Effector CD8-positive, alpha-beta T cell (primary cell): Measurements from ENCODE around the gene TTYH2.

Experiments
- DNase-seq: peaks from one replicate; lab custom pipeline; 2025; lab: John Stamatoyannopoulos, UW

TTYH2 gene

DNA sequence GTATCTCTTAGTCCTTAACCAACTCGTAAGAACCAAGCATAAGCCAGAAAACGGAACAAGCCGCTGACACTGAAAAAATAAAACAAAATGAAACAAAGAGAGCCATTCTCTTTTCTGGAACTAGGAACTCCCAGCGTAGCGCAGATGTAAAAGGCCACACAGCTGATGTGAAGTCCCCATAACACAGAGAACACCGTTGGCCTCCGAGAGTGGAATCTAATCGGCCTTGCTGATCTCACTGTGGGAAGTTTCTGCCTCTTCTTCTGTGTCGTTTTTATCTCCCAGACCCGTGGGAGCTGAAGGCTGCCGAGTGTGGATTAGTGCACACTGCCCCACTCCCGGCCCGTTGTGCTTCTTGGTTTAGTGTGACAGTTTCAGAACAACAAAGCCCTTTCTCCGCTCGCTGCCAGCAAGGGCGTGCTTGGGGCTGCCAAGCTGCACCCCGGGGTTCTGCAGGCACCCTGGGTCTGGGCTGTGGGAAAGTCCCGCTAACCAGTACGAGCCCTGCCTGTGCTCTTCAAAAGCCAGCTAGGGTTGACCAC, 21.7 kb downstream of the TTYH2 start:
- DNase-seq = no peak

GRCh38 chr17:74235911-74236371, 22.6 kb downstream of the TTYH2 start:
- no peak for DNase-seq

- no peak for DNase-seq
These were observed 23.9 kb downstream of the TTYH2 start for GRCh38 chr17:74237321-74237720.

DNA sequence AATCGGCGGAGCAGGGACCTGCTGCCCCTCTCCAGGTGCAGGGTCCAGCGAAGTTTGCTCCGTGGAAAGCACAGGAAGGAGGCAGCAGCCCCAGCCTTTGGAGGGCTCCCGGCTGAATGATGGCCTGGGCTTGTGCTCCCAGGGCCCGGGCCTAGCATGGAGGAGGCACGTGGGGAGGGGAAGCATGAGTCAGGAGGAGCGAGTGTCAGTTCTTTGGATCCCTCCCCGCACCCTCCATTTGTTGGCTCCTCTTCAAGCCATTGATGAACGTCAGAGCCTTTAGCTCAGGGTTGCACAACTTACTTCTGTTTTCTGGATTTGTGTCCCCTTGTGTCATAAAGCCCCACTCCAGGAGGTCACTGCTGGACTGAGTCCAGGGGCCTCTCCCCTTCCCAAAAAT, 25.8 kb downstream of the TTYH2 start:
- DNase-seq = no peak

DNA sequence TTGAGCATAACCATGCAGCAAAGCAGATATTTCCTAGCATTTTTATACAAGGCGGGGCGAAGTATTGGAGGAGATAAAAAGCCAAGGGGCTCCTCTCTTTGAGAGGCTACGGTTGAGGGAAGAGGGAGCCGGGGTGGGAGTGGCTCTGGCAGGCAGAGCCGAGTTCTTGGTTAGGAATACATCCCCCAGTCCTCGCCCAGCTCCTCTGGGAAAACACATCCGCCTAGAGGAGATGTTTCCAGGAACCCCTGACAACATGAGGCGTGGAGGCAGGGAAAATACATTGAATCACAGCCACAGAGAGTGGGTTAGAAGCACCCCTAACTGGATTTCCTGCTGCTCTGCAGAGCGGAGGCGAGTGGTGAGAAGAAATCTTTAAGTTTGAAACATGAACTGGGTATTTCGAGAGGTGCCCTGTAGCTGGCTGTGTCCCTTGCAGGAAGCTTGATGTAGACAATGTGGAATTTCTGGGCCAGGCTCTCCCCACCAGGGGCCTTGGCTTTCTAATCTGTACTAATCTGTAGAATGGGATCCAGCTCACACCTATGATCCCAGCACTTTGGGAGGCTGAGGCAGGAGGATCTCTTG, 27.3 kb downstream of the TTYH2 start:
- no peak for DNase-seq

GRCh38 chr17:74241431-74241830, 28.1 kb downstream of the TTYH2 start:
- DNase-seq = no peak

DNA sequence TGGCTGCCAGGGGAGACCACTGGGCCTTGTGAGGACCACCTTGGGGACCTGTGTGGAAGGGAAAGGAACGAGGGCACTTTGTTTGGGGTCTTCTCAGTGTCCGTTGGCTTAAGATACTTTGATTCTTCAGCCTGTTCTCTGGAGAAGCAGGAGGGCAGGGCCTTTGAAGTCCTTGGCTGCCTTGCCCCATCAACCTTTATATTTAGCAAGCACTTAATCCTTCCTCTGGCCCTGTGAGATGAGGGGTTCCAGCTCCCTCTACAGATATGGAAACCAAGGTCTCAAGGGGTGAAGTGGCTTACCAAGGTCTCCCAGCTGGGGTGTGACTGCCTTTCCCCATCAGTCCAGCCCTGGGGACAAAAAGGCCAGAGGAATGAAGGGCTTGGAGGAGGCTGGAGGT, 28.5 kb downstream of the TTYH2 start:
- DNase-seq = no peak

GRCh38 chr17:74243013-74243755, 29.8 kb downstream of the TTYH2 start:
- no peak for DNase-seq

DNA sequence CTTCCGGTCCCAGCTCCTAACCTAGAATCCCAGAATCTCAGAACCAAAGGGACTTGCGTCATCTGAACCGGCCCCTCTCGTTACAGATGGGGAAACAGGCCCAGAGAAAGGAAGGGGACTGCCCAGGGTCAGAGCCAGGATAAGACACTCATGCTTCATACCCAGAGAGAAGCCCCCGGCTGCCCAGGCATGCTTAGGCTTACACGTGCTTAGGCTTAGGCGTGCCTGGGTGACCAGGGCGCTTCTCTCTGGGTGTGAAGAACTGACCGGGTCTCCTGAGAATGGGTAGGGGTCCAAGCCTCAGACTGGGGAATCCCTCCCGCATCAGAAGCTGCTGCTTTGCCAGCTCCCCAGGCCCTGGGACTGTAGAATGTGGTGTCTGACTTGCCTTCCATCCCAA, 30.8 kb downstream of the TTYH2 start:
- no peak for DNase-seq

GRCh38 chr17:74244548-74244947, 31.2 kb downstream of the TTYH2 start:
- DNase-seq = no peak

DNA sequence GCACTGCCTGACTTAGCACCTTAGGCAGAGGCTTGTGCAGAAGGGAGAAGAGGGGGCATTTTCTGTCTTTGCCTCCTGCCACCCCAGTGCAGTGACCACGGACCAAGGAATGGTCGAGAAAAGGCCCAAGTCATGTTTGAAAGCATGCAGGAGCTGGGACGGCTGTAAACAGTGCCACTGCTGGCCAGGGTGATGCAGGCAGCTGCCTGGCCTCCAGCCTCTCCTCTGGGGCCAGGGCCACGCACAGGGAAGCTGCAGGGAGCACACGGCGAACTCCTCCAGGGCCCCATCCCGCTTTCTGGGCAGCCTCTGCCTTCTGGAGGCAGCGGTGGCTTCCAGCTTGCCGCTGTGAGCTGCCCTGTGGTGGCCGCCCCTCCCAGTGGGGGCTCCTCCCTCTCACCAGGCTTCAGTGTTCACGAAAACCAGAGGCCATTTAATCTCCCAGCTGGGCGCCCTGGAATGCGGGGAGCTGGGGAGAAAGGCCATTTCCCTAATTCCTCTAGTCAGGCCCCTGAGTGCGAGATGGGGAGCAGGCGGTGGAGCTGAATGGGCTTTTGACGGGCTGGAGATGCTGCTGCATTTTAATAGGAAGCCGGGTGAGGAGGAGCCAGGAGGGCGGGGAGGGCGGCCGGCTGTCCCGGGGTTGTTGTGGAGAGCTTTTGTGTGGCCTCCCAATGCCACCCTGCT, 31.9 kb downstream of the TTYH2 start:
- no peak for DNase-seq

- no peak for DNase-seq
These were observed 32.5 kb downstream of the TTYH2 start for GRCh38 chr17:74245871-74246270.

- no peak for DNase-seq
These were observed 36.4 kb downstream of the TTYH2 start for GRCh38 chr17:74249590-74250270.

GRCh38 chr17:74250324-74250995, 37.1 kb downstream of the TTYH2 start:
- DNase-seq = no peak

DNA sequence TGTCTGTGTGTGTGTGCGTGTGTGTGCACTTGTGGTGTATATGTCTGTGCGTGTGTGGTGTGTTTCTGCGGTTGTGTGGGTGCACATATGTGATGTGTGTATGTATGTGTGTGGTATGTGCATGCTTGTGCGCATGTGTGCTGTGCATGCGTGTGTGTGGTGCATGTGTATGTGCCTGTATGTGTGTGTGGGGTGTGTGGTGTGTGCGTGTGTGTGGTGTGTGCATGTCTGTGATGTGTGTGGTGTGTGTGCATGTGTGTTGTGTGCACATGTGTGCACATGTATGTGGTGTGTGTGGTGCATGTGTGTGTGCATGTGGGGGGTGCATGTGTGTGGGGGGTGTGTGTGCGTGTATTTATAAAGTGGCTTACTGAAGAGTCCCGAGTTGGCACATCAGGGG, 37.7 kb downstream of the TTYH2 start:
- no peak for DNase-seq

GRCh38 chr17:74251569-74251968, 38.2 kb downstream of the TTYH2 start:
- DNase-seq = no peak

GRCh38 chr17:74252211-74252610, 38.8 kb downstream of the TTYH2 start:
- DNase-seq = no peak

DNA sequence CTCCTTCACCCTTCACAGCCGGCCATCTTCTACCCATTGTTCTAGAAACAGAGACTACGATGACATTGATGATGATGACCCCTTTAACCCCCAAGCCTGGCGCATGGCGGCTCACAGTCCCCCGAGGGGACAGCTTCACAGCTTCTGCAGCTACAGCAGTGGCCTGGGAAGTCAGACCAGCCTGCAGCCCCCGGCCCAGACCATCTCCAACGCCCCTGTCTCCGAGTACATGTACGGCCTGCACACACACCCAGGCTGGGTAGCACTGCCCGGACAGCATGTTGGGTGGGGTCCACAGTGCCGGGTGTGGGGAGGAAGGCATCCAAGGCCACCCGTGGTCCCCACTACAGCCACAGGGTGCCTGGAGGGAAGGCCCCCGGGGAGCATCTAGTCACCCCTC, 39.7 kb downstream of the TTYH2 start:
- no peak for DNase-seq

- no peak for DNase-seq
These were observed 43.9 kb downstream of the TTYH2 start for GRCh38 chr17:74257311-74257710.

GRCh38 chr17:74259667-74260524, 46.5 kb downstream of the TTYH2 start:
- no peak for DNase-seq

DNA sequence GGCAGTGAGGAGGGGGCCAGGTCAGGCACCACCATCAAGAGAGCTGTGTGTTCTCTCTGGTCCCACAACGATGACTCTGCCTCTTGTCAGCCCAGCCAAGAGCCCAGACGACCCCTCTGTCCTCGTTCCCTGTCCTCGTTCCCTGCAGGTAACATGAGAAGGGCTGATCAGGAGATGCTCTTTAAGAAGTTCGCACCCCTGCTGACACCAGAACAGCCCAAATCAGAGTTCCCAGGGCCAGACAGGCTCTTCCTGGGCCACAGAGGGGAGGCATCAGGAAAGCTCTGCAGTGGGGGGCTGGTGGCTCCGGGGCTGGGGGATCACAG, 47.1 kb downstream of the TTYH2 start:
- DNase-seq = no peak
